Measurements from ENCODE around the gene CHD9.
A peak's percentile ranks its signal among the peaks of the same experiment; 100 is the strongest.
"Not testable (repeated sequence)": the region's sequence is repeated elsewhere in the genome, so short reads cannot be mapped to it uniquely, and the experiment has no call there.

Gene CHD9

GRCh38 chr16:53281859-53282258 is 227.1 kb downstream of the CHD9 start:
- DNase-seq (ENCODE audit: low spot score): no peak

GRCh38 chr16:53282328-53282727 is 227.5 kb downstream of the CHD9 start:
- DNase-seq (ENCODE audit: low spot score): no peak

GRCh38 chr16:53282975-53283946 is 228.5 kb downstream of the CHD9 start:
- DNase-seq (ENCODE audit: low spot score): peak; percentile 57

- no peak for DNase-seq (ENCODE audit: low spot score)
Measured at GRCh38 chr16:53285236-53285635, 230.4 kb downstream of the CHD9 start.

GRCh38 chr16:53290520-53290919 is 235.7 kb downstream of the CHD9 start:
- no peak for DNase-seq (ENCODE audit: low spot score)

GRCh38 chr16:53291757-53292392 is 237.1 kb downstream of the CHD9 start:
- DNase-seq (ENCODE audit: low spot score): no peak

- DNase-seq (ENCODE audit: low spot score): no peak
Measured at GRCh38 chr16:53297477-53297876, 242.7 kb downstream of the CHD9 start.

- no peak for DNase-seq (ENCODE audit: low spot score)
Measured at GRCh38 chr16:53304334-53304733, 249.5 kb downstream of the CHD9 start.

- no peak for DNase-seq (ENCODE audit: low spot score)
Measured at GRCh38 chr16:53305743-53306142, 251.0 kb downstream of the CHD9 start.

GRCh38 chr16:53309457-53309856 is 254.7 kb downstream of the CHD9 start:
- no peak for DNase-seq (ENCODE audit: low spot score)

GRCh38 chr16:53320992-53321391 is 266.2 kb downstream of the CHD9 start:
- no peak for DNase-seq (ENCODE audit: low spot score)

- no peak for DNase-seq (ENCODE audit: low spot score)
Measured at GRCh38 chr16:53323924-53324323, 269.1 kb downstream of the CHD9 start.

- DNase-seq (ENCODE audit: low spot score): not testable (repeated sequence)
Measured at GRCh38 chr16:53330991-53331390, 276.2 kb downstream of the CHD9 start.

GRCh38 chr16:53334581-53334980 is 279.8 kb downstream of the CHD9 start:
- no peak for DNase-seq (ENCODE audit: low spot score)

GRCh38 chr16:53337294-53337693 is 282.5 kb downstream of the CHD9 start:
- no peak for DNase-seq (ENCODE audit: low spot score)

GRCh38 chr16:53341792-53342191 is 287.0 kb downstream of the CHD9 start:
- DNase-seq (ENCODE audit: low spot score): no peak

GRCh38 chr16:53355064-53355463 is 300.3 kb downstream of the CHD9 start:
- DNase-seq (ENCODE audit: low spot score): no peak

- peak; percentile 28 for DNase-seq (ENCODE audit: low spot score)
Measured at GRCh38 chr16:53356478-53357207, 301.9 kb downstream of the CHD9 start.

GRCh38 chr16:53357208-53357586 is 302.4 kb downstream of the CHD9 start:
- no peak for DNase-seq (ENCODE audit: low spot score)

- no peak for DNase-seq (ENCODE audit: low spot score)
Measured at GRCh38 chr16:53357955-53358354, 303.2 kb downstream of the CHD9 start.

GRCh38 chr16:53358884-53359283 is 304.1 kb downstream of the CHD9 start:
- no peak for DNase-seq (ENCODE audit: low spot score)

GRCh38 chr16:53369921-53370320 is 315.1 kb downstream of the CHD9 start:
- DNase-seq (ENCODE audit: low spot score): no peak

- no peak for DNase-seq (ENCODE audit: low spot score)
Measured at GRCh38 chr16:53370827-53371226, 316.0 kb downstream of the CHD9 start.
